Measurements from ENCODE around the gene MYRIP.
"Not testable (repeated sequence)": the region's sequence is repeated elsewhere in the genome, so short reads cannot be mapped to it uniquely, and the experiment has no call there.

Gene MYRIP

DNA sequence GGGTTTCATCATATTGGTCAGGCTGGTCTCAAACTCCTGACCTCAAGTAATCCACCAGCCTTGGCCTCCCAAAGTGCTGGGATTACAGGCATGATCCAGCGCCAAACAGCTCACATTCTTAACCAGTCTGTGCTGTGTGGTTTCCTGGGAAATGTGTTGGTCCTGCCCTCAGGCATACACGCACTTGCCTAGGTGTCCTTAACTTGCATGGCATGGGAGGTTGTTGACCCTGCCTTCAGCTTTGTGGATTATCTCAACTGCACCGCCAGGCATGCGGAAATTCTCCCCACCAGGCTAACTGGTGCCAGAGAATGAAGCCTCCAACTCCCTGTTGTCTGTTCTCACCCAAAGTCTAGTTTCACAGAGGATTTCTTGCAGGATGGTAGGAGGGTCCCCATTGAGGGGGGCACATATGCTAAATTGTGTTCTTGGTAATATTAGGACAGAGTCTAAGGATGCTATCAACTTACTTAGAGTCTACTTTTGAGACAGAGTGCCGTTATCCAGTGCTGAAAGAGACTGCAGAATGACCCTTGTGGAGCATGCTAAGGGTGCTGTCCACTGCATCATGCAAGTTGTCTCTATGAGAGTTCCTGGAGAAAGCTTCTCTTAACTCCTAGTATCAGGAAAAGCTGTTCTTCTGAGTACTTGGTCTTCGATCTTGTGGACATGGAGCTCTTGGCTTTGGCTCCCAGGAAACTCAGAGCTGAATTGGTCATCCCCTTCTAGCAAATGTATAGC lies 438.5 kb downstream of the MYRIP start:
- no peak for DNase-seq

DNA sequence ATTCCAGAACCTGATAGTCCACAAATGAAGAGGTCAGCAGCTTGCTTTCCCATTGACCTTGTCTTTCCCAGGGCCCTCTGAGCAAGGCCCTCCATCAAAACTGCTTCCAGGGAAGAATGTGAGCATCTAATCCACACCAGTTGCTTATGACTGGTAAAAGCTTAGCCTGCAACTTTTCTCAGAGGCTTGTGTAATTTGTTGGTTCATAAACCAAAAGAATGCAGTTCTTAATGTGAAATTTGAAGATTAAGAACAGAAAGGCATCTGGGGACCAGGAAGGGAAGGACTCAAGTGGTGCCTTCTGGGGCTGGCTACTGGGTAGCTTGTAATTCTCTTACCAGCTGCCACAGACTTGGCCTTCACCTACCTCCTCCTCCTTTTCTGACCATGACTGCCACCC lies 439.2 kb downstream of the MYRIP start:
- no peak for DNase-seq

DNA sequence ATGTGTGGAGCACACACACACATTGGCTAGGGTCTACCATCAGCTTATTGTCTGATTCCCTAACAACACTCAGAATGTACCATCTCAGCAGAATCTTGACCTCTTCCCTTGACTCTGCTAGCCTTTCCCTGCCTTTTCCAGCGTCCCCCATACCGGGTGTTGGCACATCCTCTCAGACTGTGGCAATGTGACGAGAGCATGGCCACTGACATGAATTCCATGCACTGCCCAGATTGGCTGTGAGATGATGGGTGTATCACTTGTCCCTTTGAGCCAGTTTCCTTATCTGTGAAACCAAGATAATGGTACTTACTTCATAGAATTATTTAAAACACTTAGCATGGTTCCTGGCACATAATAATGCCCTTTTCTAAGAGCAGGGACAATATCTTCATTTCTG lies 439.8 kb downstream of the MYRIP start:
- no peak for DNase-seq

DNA sequence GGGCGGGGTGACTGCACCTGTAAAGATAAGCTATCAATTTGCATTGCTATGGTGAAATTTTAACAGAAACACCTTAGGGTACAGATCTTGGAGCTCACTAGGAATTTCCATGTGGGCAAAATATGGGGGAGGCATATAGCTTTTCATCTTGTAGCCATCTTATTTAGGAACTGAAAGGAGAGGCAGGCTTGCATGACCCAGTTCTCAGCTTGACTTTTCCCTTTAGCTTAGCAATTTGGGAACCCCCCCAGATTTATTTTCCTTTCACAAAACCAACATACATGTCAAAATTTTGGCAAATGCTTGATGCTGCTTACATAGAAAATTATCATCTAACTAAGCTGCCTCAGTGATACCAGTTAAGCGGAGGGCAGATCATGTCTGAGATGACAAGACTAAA lies 445.1 kb downstream of the MYRIP start:
- DNase-seq: no peak

DNA sequence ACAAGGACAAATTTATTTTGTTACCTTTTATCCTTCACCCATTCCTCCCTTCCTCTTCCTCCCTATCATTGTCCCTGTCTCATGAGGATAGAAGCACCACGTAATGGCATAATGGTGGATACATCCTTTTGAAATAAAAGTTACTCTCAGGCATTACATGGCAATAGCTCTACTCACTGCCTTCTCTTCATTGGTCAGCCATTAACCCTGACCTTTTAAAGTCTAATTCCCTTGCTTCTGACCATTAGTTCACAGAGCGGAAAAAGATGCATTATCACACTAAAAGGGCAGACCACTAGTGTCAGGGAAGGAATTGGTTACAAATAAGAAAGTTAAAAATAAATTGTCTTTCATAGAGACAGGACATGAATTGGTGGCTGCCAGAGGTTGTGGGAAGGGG lies 445.5 kb downstream of the MYRIP start:
- no peak for DNase-seq

DNA sequence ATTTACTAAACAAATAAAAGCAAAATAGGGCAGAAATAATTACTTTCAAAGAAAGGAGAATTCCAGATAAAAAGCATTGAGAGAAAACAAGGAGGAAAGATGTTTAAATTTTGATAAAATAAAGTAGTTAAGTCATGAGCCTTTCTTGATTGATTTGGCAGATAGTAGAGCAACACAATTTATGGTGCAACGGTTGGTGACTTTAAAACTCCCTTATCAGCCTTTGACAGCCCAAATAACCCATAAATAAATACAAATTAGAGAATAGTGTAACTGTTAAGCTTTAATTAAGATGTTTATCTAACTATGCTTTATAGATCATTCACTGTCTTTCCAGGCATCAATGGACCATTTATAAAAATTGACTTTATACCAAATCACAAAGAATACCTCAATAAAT lies 446.1 kb downstream of the MYRIP start:
- no peak for DNase-seq

DNA sequence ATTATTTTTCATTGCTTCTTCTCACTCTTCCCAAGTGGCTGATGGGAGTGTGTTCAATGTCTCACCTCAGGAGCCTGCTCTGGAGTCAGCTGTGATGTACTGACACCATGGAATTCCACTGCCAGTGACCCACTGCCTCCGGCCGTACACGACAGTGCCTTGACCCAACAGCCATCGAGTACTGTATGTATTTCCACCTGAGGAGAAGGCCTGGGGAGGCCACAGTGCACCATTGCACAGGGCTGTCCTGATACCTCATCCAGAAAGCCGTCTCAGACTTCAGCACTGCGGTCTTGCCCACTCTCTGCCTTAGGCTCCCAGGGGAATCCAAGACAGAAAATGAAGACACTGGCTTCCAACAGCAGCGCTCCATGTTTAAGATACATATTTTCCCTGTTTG lies 448.7 kb downstream of the MYRIP start:
- DNase-seq: no peak

DNA sequence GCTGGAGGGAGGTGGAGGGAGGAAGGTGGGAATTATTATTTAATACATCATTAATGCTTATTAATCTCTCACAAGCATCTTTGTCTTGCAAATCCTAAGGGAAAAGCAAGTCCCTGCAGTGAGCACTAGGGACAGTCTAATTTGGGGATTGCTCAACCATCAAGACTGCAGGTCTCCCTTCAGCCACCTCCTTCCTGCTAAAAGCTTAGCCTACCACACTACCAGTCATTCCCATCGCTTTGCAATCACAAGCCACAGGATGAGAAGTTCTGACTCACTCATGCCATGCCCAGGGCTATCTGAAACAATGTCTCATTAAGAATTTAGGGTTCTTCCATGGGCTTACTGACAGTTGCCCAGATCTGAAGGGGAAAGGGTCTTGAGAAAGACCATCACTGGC lies 449.1 kb downstream of the MYRIP start:
- peak in 1 of 2 donors; percentile 12 for DNase-seq

DNA sequence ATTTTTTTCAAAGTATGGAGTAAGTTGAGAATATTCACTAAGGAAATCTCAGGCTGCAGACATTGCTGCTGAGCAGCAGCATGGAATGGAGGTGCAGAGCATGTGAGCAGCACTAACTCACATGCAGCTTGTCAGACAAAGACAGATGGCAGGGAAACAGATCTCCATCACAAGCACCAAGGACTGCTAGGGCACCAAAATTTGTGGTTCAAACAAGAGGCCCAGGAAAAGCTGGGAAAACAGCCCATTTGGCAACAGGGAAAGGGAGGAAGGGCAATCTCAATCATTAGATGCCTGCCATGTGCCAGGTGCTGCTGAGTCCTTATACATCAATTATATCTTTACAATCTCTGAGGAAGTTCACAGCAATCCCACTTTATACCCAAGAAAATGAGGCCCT lies 452.9 kb downstream of the MYRIP start:
- no peak for DNase-seq

DNA sequence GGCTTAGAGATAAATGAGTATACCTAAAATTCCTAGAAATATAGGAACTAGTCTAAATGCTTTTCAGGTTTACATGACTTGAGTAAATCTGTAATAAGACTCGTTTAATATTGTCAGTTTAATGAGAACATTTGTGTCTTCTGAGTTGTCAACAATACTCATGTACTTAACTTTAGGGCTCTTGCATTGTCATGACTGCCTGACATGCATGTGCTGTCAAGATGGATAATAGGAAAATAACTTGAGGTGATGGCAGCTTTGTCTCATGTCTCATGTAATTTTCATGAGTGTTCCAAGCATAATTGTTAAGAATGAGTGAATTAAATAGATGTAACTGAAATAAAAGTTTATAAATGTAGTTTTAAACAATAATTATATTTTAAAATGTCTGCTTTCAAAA lies 455.0 kb downstream of the MYRIP start:
- no peak for DNase-seq

DNA sequence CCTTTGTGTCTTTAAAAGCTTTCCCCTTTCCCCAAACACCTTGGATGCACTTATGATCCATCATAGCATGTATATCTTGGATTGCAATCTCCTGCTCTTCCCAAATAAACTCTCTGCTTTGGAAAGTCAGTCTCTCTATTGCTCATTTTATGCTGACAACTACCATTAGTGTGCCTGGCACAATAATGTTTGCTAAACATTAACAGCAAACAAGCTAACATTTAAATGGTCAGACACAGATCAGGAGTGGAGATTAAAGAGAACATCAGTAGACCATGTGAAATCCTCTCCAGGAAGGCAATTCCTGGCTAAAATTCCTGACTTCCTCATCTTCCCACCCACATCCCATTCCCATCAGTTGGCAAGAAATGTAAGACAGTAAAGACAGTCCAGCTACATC lies 455.8 kb downstream of the MYRIP start:
- no peak for DNase-seq

DNA sequence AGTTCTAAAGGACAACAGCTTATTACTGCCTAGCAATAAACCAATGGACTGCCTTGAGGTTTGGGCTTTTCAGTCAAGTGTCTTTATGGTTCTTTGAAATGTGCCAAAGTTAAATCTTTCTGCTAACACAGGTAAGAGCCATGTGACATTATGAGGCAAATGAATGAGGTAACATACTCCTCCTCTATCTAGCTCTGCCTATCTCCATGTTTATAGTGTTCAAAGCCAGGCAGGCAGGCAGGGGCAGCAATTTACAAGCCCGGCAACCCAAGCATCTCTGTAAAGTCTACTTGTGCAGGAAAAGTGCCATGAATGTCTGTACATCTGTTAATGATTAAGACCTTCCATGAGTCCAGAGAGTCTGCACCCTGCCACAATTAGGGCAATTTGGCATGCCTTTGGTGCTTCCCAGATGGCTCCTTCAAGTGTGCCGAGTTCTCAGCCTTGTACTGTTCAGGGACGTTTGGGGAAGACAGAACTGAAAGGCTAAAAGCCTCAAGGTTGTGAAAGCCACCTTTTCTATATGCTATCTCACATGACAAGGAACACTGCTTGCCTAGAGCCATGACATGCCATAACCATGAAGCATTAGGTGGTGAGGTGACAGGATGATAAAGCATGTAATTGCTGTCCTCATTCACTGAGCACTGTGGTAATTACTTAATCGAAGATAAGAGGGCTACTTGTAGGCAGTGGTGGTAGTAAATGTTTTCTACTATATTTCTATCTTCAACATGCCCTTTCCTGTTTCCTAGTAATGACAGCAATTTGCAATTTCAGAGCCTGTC lies 458.7 kb downstream of the MYRIP start:
- no peak for DNase-seq

DNA sequence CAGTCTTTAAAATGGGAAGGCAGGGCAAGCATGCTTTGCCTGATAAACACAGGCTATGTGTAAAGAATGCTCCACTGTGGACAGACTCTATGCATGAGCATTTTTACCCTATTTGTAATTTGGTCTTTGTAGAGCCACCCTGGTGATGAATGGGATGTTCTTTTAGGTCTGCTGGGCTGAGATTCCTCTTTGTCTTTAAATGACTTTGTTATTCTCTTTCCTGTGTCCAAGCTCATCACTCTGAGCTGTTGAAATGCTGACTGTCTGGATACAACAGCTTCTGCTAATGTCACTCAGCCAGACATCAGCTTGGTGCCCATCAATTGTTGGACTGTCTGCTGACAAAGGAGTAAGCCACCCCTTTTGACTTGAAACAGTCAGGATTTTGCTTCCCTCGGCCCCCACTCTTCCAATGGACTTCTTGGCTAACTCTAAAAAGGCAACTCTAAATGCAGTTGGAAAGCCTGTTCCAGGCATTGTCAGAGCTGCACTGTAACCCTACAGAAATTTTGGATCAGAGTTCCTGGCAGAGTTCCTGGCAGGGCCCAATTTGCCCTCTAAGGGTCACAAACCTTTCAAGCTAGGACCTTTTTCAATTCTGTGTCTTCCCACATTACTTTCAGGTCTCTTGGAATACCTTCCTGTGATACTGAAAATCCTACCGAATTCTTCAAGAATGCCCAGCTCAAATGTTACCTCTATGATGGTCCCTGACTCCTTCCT lies 459.6 kb downstream of the MYRIP start:
- DNase-seq: no peak

DNA sequence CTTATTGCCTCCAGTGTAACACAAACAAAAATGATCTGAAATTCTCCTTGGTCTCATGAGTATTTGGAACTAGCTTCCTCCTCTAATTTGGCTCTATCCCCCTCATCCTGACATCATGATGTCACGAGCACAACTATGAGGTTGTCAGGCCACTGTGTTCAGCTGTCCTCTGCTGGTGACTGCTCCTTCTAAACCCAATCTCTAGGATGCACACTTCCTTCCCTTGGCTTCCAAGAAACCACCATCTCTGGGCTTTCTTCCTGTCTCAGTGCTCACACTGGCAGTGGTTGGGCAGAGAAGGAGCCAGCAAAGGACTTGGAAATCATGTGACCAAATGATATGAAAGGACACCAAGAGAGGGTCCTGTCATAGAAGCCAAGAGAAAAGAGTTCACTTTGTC lies 469.4 kb downstream of the MYRIP start:
- no peak for DNase-seq

DNA sequence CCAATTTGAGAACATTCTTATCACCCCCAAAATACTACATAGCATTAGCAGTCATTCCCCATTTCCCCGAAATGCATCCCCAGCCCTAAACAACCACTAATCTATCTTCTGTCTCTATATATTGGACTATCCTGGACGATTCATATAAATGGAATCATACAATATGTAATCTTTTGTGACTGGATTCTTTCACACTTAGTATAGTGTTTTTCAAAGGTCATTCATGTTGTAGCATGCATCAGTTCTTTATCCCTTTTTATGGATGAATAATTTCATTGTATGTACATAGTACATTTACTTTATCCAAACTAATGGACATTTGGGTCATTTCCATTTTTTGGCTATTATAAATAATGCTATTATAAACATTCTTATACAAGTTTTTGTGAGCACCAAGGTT lies 472.6 kb downstream of the MYRIP start:
- no peak for DNase-seq

DNA sequence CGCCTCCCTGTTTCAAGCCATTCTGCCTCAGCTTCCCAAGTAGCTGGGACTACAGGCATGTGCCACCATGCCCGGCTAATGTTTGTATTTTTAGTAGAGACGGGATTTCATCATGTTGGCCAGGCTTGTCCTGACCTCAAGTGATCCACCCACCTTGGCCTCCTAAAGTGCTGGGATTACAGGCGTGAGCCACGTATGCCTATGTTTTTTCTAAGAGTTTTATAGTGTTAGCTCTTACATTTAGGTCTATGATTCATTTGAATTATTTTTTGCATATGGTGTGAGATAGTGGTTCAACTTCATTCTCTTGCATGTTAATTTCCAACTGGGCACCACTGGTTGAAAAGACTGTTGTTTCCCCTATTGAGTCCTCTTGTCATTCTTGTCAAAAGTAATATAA lies 473.6 kb downstream of the MYRIP start:
- DNase-seq: not testable (repeated sequence)

DNA sequence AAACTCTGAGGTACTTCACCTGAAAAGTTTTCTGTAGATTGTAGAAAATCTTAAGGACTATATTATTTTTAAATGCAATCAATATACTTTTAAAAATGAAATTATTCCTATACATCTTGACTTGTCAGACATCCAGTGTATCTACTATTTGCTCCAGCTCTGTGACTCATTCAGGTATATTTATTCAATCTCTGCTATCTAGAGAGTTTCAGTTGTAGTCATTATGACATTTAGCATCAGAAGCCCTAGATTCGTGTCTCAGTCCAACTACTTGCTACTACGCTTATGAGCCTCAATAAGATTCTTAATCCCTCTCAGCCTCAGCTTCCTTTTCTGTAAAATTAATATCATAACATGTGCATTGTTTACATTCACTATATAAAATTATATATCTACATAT lies 477.8 kb downstream of the MYRIP start:
- no peak for DNase-seq

DNA sequence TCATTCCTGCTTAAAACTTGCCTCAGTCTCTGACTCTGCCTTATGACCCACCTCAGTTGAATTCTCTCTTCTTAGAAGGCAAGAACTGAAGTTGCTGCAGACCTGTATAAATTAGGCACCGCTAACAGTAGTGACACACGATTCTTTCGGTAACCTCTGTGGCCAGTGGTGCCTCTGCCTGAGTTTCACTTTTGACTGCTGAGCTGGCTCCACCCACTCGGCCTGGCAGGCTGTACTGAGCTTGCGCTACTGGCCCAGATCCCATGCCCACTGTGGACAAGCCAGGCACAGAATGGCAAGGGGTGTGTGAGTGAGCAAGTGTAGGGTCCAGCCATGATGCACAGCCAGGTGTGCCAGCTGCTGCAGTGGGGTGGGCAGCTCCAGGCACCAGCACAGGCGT lies 481.0 kb downstream of the MYRIP start:
- peak in 1 of 2 donors; percentile 31 for DNase-seq

DNA sequence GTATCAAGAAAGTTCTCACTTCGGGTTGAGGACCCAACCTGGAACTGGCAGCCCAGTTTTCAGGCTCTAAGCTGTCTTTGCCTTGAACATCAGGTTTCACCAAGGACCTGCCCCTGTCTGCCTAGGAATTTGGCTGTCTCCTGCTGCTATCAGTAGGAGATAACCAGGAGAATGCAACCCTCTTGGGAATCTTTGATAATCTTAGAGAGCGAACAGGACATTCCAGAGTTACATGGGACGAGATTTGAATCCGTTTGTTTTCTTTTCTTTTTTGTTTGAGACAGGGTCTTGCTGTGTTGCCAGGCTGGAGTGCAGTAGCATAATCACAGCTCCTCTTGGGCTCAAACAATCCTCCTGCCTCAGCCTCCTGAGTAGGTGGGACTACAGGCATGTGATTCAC lies 482.1 kb downstream of the MYRIP start:
- no peak for DNase-seq

DNA sequence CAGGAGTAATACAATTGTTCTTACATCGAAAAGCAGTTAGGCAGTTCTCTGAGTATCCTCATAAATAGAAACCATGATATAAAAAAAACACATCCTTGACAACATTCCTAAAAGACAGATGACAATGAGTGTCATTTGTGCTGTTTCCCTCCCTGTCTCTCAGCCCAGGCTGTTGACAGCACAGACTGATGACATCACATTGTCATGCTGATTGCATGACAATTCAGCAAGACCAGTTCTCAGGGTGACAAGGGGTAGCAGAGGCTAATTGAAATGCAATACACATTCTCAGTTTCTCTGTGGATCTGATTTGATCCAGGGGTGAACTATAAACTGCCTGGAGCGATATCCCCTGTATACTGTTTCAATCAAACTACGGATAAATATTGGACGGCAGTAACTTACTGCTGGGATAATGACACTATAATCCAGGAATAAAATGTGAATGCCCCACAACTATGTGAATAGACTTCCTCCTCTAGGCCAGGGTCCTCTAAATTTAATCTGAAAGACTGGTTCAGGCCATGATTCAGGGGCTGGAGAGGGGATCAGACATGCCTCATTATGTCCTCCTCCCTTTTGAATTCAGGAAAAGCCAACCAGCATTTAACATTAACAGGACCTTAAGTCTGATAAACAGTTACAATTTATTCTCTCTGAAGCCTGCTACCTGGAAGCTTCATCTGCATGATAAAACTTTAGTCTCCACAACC lies 483.4 kb downstream of the MYRIP start:
- no peak for DNase-seq

DNA sequence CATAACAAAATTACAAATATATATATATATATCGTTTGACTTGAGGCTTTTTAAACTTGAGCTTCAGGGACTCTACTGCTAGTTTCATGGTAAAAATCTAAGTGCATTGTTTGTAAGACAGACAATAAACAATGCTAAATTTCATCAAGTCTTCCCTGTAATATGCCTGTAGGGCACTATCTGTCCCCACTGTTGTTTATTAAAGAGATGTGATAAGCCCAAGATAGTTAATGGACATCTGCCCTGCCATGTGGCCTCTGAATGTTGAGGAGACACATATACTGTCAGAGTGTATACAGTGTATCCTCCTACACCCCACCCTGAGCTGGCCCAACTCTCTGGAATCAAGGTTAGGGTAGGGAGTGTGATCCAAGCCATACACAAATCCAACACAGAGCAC lies 485.0 kb downstream of the MYRIP start:
- no peak for DNase-seq

DNA sequence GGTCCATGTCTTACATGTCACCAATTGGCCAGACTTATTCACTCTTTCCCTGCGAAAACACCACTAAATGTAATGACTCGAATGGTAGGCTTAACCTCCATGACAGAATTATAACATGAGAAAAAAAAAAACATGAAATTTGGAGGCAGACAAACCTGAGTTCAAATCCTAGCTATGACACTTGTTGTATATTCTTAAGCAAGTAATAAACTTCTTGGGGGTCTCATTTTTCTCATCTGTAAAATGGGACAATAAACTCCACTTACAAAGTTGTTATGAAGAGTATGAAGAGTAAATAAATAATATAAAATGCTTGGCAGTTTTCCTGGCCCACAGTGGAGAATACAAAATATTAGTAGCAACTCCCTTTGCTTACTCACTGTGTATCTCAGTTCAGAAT lies 488.7 kb downstream of the MYRIP start:
- no peak for DNase-seq

DNA sequence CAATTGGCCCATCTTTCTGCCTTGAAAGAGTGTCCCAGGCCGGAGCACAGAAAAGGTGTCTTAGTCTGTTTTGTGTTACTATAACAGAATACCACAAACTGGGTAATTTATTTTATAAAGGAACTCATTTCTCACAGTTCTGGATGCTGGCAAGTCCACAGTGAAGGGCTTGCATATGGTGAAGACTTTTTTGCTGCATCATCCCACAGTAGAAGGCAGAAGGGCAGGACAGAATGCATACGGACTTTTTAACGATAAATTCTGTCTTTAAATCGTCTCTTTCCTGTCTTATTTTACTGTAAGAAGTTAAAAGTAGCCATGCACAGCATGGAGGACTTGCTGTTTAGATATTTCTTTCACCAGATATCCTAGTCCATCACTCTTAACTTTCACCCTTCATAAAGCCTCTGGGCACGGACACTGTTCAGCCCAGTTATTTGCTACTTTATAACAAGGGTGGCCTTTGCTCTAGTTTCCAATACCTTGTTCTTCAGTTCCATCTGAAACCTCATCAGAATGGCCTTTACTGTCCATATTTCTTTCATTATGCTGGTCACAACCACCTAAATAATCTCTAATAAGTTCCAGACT lies 489.8 kb downstream of the MYRIP start:
- DNase-seq: no peak
